GM19193 (cell line): Measurements from ENCODE around the gene MORC2.

ENCODE experiments used
- POLR2A ChIP-seq: IDR thresholded peaks from 4 replicates; pipeline ENCODE4 v1.6.1; 2011; ENCODE audit not compliant: insufficient read depth, insufficient read length; ENCODE audit errors: extremely low read depth

Gene MORC2

DNA sequence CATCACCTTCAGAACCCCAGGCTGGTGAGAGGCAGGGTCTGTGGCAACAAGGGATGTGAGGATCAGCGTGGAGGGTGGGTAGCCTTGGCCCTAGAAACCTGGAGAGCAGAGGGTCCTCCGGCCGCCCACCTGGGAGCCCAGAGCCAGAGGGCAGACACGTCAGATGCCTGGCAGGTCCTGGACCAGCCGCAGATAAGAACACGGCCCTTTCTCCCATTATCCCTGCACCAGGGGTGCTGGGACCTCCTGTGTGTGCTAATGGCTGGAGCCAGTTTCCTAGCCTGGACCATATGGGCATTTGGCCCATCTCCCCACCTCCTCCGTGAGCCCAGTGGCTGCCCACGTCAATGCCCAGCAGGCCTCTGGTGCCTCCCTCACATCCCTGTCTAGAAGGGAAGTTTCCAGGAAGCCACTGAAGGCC, 88.4 kb downstream of the MORC2 start:
- TF ChIP-seq POLR2A, result no peak

- no peak for TF ChIP-seq POLR2A
Observed at GRCh38 chr22:30879415-30879797, 89.2 kb downstream of the MORC2 start.

DNA sequence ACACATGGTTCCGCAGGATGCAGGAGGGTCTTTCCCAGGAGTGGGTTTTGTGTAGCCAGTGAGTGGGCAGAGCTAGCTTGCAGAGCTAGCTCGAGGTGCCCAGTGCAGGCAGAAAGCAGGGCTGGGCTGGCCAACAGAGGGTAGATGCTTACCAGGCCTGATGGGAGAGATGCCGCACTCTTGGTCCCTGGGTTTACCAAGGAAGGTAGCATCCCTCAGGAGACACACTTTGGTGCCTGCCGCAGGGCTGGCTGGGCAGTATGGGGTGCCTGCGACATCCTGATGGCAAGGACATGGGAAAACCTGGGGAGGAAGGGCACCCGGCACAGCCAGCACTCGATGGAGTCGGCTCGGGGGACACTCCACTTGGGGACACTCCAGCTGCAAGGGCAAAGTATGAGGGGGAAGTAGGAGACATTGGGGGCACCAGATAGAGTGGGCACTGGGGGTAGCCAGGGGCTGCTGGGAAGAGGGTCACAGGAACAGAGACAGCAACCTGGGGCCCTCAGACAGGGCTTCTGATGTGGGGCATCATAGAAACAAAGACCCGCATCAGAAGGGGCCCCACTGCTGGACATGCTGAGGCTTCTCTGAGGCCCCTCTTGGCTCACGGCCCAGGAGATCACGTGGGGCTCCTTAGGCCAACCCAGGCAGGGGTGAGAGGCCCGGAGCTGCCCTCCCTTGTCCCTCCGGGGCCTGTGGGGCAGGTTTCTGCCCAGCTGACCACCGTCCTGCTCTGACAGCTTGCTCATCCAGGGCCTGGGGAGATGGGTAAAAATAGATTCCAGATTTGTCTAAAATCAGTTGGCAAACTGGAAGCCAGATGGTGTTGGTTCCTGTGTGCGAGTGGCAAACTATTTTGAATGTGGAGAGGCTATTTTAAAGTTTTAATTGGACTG, 89.8 kb downstream of the MORC2 start:
- no peak for TF ChIP-seq POLR2A

- no peak for TF ChIP-seq POLR2A
Observed at GRCh38 chr22:30877662-30878515, 90.7 kb downstream of the MORC2 start.

DNA sequence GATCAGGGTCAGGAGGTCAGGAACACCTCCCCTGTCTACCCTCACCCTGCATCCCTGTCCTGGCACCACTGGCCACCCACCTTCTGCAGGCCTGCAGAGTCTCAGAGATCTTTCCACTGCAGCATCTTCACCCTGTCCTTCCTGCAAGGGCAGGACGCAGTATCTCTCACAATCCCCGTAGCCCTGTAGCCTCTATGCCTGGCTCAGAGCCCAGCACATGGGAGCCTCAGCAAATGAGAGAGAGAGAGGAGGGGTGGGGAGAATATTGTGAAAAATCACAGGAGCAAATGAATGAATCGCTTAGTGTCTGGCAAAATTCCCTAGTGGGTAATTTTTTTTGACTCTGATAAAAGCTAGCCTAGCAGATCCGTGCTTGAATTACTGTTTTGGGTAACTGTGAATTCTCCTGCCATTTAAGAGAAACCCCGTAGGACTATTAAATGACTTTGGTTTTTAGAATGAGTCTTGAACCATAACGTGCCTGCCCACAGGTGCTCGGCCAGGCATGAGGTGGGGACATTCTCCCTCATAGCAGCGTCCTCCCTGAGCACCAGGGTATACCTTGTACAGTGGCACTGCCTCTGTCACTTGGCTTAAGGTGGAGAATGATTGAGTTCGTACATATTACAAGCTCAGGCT, 91.5 kb downstream of the MORC2 start:
- TF ChIP-seq POLR2A, result no peak

GRCh38 chr22:30876221-30876751, 92.3 kb downstream of the MORC2 start:
- no peak for TF ChIP-seq POLR2A

DNA sequence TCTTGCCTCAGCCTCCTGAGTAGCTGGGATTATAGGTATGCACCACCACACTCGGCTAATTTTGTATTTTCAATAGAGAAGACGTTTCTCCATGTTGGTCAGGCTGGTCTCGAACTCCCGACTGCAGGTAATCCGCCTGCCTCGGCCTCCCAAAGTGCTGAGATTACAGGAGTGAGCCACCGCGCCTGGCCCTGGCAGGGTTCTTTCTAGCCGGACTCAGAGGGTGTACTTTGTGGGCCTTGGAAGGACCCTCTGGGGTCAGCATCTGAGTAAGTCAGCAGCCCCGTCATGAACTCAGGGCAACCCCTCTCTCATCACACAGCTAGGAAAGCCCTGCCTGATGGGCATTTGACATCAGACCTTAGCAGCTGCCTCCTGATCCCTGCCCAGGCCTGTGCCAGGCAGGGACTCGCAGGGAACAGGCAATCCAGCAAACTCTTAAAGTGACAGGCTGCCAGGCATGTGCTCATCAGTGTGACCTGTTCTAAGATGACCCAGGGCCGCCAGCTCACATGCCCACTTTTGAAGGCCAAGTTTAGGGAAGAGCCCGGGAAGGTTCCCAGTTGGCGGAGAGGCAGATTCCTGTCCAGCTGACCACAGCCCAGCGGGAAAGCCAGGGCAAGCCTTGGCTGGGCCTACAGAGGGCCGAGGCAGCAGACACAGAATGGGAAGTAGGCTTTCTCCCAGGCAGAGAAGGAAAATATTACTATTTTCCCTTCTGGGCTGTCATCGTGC, 92.9 kb downstream of the MORC2 start:
- TF ChIP-seq POLR2A, result no peak
